RPMI8226 (cell line): Measurements from ENCODE around the gene PXDN.

Source experiments
- DNase-seq: peaks from one replicate; pipeline ENCODE4 v3.0.0-alpha.2; 2015

Gene PXDN

GRCh38 chr2:1647417-1648240 is 96.7 kb downstream of the PXDN start:
- no peak for DNase-seq

- DNase-seq: no peak
Measured at GRCh38 chr2:1645761-1646476, 98.4 kb downstream of the PXDN start.

GRCh38 chr2:1644427-1644826 is 99.9 kb downstream of the PXDN start:
- DNase-seq: no peak

- no peak for DNase-seq
Measured at GRCh38 chr2:1642993-1643619, 101.2 kb downstream of the PXDN start.

GRCh38 chr2:1642066-1642861 is 102.1 kb downstream of the PXDN start:
- no peak for DNase-seq

- DNase-seq: no peak
Measured at GRCh38 chr2:1641523-1641922, 102.8 kb downstream of the PXDN start.

GRCh38 chr2:1640301-1641135 is 103.8 kb downstream of the PXDN start:
- DNase-seq: no peak

- DNase-seq: no peak
Measured at GRCh38 chr2:1639086-1639858, 105.0 kb downstream of the PXDN start.

GRCh38 chr2:1638281-1638860 is 105.9 kb downstream of the PXDN start:
- DNase-seq: no peak

- DNase-seq: no peak
Measured at GRCh38 chr2:1636791-1637415, 107.4 kb downstream of the PXDN start.

- no peak for DNase-seq
Measured at GRCh38 chr2:1635823-1636222, 108.5 kb downstream of the PXDN start.

- DNase-seq: no peak
Measured at GRCh38 chr2:1634681-1635341, 109.5 kb downstream of the PXDN start.

- DNase-seq: no peak
Measured at GRCh38 chr2:1633936-1634587, 110.3 kb downstream of the PXDN start.

- DNase-seq: no peak
Measured at GRCh38 chr2:1633092-1633671, 111.1 kb downstream of the PXDN start.

- DNase-seq: no peak
Measured at GRCh38 chr2:1632510-1632909, 111.8 kb downstream of the PXDN start.

- DNase-seq: peak; percentile 63
Measured at GRCh38 chr2:1632002-1632348, 112.3 kb downstream of the PXDN start.

- DNase-seq: no peak
Measured at GRCh38 chr2:1631292-1632001, 112.9 kb downstream of the PXDN start.

- DNase-seq: peak; percentile 61
Measured at GRCh38 chr2:1628893-1629292, 115.4 kb downstream of the PXDN start.
